DMS79 treated with DMSO at 0.1 percent for 48 hours (cell line): ENCODE data around the gene DLGAP3.

Experiments used
- DNase-seq: peaks from one replicate; lab custom pipeline; 2025; lab: John Stamatoyannopoulos, UW

The DLGAP3 gene

GRCh38 chr1:34928066-34928696 lies 1.3 kb downstream of the DLGAP3 start:
- DNase-seq = no peak

DNA sequence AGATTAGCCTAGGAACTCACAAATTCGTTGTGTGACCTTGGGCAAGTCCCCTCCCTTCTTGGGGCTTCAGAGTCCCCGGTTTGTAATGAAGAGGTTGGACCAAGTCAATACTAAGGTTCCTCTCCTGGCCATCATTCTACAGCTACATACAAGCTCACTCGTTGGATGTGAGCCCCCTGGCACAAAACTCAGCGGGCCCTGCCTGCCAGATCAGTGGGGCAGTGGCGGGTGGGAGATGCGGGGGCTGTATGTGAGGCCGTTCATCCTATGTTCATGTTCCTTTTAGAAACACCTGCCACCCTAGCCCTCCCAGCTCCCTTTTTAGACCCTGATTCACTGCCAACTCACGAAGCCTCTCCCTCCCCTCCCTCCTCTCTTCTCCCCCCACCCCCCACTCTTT lies 2.1 kb downstream of the DLGAP3 start:
- no peak for DNase-seq

- no peak for DNase-seq
Measured at GRCh38 chr1:34926894-34927293, 2.6 kb downstream of the DLGAP3 start.

DNA sequence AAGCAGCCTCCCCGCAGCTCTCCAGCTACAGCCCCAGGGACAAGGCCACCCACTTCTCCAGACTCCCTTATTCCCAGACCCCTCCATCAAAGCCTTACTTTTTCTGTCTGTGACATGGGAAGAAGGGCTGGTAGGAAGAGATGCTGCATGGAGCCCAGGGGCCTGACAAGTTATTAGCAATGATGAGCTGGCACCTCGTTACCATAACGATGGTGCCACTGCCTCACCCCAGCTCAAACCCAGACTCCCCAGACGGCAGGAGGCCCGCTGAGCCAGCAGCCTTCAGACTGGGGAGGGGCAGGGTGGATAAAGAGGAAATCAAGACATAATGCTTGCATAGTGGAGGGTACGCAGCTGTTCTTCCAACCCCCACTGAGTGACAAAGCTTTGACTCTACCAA lies 3.3 kb downstream of the DLGAP3 start:
- DNase-seq = no peak

- DNase-seq = no peak
Measured at GRCh38 chr1:34925730-34926129, 3.7 kb downstream of the DLGAP3 start.

- no peak for DNase-seq
Measured at GRCh38 chr1:34924759-34925555, 4.5 kb downstream of the DLGAP3 start.

DNA sequence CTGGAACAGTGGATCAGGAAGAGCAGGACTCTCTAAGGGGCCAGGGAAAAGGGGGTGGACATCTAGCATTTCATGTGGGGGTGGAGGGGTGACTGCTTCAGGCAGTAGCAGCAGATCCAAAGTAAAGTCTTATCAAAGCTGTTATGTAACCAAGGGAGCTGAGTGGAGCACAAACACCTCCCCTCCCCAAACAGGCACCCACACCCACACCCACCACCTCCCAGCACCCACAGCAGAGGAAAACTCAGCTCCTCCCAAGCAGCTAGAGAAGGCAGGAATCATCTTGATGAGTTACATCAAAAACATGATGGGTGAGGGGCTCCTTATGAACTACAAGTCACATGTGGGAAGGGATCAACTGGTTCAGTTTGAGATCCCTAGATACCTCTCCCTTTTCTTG lies 6.0 kb downstream of the DLGAP3 start:
- DNase-seq = no peak

DNA sequence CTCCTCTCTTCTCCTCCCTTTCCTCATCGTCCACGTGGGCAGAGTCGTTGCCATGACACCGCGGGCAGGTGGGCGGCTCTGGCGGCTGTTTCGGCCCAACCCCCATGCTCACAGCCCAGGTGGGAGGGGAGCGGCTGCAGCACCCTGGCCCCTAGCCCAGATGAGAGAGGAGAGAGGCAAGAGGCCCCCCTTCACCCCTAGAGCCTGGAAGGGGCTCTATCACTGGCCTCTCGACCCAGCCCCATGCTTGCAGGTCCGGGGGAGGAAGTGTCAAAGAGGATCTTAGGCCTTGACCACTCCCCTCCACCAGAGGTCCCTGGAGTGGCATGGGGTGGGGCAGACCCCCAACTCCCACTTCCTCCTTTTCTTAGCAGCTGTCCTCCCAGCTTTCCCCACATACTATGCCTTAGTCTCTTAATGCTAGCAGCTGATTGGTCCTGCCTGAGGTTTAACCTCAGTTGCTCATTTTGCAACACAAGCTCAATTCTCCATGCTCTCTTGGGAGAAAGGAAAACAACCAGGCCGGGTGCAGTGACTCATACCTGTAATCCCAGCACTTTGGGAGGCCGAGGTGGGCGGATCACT lies 10.4 kb downstream of the DLGAP3 start:
- peak; percentile 61 for DNase-seq

DNA sequence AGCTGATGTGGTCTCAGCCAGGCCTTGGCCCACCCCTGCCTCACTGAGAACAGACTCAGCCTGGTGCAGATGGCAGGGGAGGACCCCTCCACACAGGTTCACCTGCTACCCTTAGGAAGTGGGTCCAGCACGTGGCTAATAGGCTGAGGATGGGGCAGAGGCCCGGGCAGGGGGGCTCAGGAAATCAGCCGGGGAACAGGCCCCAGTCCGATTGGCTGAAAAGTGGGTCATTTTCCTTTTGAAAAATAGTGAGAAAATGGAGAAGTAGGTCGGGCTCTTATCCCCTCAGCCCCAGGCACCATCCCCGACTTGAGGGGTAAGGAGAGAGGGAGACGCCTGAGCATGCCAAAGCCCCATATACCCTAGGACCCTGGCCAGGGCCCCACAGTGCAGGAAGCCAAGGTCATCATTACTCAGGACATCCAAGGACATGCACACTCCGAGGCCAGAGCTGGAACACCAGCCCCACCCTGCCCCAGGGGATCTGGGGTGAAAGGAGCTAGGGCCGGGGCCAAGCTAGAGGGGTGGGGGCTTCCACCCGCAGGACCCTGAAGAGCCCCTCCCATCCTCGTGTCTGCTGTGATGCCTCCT lies 11.0 kb downstream of the DLGAP3 start:
- no peak for DNase-seq

DNA sequence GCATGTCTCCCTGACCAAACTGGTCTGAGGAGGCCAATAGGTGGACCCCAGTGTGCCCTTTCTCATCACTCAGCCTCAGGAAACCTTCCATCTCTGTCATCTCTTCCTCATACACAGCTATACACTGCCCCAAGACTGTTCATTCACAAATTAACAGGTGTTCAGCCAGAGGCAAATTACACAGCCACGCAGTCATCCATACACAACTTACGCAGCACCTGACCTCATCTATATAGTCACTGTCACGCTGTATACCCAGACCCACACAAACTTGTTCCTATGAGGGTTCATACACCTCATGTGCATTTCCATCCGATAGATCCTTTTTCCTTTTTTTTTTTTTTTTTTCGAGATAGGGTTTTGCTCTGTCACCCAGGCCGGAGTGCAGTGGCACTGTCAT lies 12.4 kb downstream of the DLGAP3 start:
- DNase-seq = no peak

DNA sequence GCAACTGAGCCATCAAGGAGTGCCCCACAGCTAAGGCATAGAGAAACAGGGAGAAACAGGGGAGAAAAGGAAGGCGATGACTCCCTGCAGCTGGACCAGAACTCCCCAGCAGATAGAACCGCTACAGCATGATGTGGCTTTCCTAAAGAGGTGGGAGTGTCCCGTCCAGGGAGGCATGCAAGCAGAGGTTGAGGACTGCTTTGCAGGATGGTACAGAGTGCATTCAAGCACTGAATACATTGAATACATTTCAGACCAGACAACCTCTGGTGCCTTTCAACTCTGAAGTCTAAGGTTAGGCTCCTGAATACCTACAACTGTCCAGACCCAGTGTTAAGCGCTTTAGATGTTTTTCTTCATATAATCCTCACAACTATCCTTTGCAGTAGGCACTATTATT lies 13.3 kb downstream of the DLGAP3 start:
- no peak for DNase-seq

DNA sequence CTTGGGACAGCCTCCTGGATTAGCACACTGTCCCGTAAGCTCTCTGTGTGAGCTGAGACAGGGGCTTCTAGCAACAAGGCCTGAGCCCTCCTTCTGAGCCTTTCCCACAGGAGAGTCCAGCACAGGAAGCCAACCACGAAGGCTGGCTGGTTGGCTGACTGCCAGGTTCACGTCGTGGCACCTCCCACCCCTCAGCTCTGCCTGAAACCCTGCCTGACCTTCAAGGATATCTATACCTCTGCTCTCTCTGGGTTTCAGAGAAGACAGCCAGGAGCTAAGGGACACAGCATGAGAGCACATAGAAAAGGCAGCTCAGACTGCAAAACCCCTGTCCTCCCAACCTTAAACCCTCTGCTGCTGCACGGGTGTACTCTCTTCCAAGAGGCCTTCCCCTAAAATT lies 13.9 kb downstream of the DLGAP3 start:
- peak; percentile 4 for DNase-seq

- no peak for DNase-seq
Measured at GRCh38 chr1:34914958-34915357, 14.5 kb downstream of the DLGAP3 start.

DNA sequence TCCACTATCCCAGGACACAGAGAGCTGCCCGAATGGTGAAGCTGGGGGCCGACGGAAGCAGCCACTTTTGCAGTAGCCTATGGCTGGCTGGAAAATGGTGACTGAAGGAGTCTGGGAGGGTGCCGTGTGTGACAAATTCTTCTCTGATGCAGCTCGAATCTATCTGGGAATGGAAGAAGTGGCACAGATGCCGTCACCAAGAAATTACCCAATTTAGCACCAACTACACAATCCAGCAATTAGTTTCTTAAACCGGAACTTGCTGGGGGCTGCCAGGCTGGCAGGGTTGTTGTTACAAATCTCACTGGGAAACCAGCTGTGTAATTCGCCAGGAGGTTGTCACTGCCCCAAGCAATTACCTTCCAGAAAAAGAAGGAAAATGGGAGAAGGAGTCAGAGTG lies 18.0 kb downstream of the DLGAP3 start:
- DNase-seq = no peak

- DNase-seq = no peak
Measured at GRCh38 chr1:34910425-34910824, 19.0 kb downstream of the DLGAP3 start.

GRCh38 chr1:34908369-34908768 lies 21.1 kb downstream of the DLGAP3 start:
- DNase-seq = no peak

DNA sequence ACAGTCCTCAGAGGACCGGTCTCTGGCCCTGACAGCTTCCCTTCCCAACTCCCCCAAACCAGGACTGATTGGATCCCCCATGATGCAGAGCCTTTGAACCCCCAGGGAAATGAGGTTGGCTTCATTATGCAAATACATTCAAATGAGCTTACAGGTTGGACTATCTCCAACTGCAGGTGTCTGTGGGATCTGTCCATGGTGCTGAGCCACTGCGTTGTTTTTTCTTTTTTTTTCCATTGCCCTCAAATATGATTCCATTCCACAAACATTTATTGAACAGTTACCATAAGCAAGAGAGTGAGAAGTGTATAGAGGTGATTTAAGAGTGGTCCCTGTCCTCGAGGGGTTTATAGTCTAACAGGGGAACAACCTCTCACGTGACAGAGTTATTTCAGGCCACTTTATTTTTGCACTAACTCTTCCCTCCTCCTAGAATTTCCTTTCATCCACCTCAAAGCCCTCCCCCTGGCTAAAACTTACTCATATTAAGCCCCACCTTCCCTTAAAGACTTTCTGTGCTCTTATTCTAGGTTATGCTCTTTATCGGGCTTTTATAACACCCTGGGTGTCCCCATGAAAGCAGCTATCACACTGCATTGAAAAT lies 21.9 kb downstream of the DLGAP3 start:
- no peak for DNase-seq

DNA sequence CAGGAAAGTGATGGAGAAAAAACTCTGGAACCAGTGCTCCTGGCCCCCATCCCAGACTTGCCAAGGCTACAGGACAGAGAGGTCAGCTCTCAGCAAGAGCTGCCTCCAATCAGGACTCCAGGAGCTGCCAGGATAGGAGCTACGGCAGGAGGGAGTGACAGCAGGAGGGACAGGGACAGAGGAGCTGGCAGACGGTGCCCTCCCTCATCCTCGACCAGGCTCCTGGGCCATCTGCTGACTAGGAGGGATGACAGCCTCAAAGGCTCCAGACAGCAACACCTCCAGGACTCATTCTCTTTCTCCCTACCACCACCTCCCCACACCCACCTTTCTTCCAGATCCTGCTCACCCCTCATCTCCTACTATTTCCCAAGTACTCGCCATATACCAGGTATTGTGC lies 22.7 kb downstream of the DLGAP3 start:
- DNase-seq = no peak

DNA sequence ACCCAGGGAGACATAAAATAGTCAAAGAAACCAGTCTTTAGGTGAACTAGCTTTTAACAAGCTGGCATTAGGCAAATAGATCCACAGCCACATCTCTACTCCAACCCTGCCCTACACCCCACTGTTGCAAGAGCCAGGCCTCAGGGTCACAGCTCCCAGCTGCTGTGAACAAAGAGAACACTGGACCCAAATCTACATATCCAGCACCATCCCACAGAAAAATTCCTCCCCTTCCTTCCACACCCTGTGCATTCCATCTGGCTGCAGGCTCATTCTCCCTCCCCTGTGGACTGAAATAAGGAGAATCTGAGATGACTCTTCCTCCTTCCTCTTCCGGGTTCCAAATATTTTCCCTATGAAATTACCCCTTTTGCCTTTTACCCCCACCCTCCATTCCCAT lies 23.2 kb downstream of the DLGAP3 start:
- DNase-seq = no peak

GRCh38 chr1:34905098-34905459 lies 24.4 kb downstream of the DLGAP3 start:
- DNase-seq = no peak

DNA sequence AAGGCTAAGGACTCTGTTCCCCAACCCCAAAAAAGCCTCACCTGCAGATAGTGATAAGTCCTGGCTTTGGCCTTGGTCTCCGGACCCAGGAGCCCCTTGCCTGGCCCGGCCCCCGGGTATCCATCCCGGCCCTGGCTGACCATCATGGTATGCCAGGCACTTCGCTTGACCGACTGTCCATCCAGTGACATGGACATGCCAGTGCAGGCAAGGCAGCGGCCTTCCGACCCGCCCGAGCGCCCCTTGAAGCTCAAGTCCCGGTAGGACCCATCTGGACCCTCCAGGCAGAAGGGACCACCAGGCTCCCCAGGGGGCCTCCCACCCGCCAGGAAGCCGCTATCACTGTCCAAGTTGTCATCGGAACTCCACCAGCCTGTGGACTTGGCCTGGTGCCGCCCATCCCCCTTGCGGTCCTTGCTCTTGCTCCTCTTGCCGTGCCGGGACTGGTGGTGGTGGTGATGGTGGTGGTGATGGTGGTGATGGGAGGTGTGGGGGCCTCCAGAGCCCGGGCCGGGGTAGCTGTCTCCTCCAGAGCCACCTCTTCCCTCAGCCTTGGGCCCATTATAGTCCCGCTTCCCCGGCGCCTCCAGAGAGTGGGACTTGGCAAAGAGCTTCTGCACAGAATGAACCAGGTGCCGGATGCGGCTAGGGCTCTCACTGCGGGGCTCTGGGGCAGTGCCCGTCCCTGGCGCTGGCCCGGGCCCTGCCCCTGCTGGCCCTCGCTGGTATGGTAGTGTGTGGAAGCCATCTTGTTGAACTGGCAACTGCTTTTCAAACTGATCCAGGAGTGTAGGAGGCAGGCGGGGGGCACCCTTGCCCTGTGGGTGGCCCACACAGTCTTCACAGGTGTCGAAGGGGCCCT lies 25.0 kb downstream of the DLGAP3 start:
- no peak for DNase-seq

DNA sequence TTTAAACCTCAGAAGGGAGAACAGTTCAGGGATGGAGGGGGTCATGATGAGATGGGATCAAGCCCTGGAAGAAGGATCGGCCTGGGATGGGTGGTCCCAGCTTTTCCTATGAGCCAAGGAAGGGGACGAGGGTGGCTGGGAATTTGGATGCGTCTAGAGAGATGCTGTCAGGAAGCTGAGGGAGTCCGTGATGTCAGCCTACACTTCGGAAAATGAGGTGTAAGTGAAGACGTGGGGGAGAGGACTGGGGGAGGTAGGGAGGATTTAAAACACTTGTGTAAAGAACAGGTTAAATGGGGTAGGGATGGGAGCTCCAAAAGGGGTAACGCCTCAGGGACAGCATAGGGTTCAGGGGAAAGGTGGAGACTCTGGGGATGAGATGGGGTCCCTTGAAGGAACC lies 27.5 kb downstream of the DLGAP3 start:
- DNase-seq = no peak
